ENCODE results near the gene NINJ2.
A peak's percentile ranks its signal among the peaks of the same experiment; 100 is the strongest.

NINJ2 gene

GRCh38 chr12:550473-551260, 112.6 kb downstream of the NINJ2 start:
- H3K79me2 ChIP-seq: no peaks in the 10 kb centered on the region
- no peak overlapping the region for H2AFZ ChIP-seq
- H3K27me3 ChIP-seq (ENCODE audit: control insufficient read depth, insufficient read depth, low read length): no peaks in the 10 kb centered on the region
- H3K27ac ChIP-seq: no peak overlapping the region
- no peak overlapping the region for H3K9ac ChIP-seq
- no peaks in the 10 kb centered on the region for H3K36me3 ChIP-seq (ENCODE audit: control insufficient read depth, insufficient read depth, low read length)
- no peak overlapping the region for H3K4me2 ChIP-seq (ENCODE audit: low read length)
- TF ChIP-seq, protein P1, sequence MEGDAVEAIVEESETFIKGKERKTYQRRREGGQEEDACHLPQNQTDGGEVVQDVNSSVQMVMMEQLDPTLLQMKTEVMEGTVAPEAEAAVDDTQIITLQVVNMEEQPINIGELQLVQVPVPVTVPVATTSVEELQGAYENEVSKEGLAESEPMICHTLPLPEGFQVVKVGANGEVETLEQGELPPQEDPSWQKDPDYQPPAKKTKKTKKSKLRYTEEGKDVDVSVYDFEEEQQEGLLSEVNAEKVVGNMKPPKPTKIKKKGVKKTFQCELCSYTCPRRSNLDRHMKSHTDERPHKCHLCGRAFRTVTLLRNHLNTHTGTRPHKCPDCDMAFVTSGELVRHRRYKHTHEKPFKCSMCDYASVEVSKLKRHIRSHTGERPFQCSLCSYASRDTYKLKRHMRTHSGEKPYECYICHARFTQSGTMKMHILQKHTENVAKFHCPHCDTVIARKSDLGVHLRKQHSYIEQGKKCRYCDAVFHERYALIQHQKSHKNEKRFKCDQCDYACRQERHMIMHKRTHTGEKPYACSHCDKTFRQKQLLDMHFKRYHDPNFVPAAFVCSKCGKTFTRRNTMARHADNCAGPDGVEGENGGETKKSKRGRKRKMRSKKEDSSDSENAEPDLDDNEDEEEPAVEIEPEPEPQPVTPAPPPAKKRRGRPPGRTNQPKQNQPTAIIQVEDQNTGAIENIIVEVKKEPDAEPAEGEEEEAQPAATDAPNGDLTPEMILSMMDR (IDR thresholded peaks at IDR 0.05): no peak
- no peaks in the 10 kb centered on the region for H3K4me1 ChIP-seq
- H3K9me3 ChIP-seq (ENCODE audit: control insufficient read depth, low read length): no peaks in the 10 kb centered on the region
- no peak overlapping the region for H3K4me3 ChIP-seq (ENCODE audit: low read depth, low read length)

DNA sequence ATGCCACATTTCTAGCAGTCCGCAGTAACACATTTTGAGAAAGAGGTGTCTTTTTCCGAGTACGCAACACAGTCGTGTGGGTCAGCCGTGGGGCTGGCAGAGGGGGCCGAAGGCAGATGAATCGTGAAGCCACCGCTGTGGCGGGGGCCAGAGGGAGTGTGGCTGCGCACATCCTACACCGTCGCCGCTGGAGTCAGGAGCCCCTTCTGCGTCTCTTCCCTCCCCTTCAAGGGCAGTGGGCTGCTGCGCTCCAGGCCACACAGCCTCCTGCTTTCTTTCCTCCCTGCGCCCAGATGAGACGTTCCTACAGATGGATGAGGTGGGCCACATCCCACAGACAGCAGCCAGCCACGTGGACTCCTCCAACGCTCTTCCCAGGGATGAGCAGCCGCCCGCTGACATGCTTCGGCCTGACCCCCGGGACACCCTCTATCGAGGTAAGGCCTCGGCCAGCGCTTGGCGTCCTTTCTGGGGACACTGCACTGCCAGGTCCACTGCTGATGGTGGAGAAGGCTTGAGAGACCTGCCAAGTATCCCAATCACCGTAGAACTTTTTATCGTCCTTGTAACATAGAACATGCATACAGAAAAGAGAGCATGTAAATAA, 113.7 kb downstream of the NINJ2 start:
- Histone ChIP-seq H3K27me3 (ENCODE audit: control insufficient read depth, insufficient read depth, low read length) (no peaks in the 10 kb centered on the region), H3K4me2 (ENCODE audit: low read length) (no peak overlapping the region), H3K4me3 (ENCODE audit: low read depth, low read length) (no peak overlapping the region), H3K27ac (no peak overlapping the region), H3K9ac (no peak overlapping the region), H2AFZ (no peak overlapping the region), H3K9me3 (ENCODE audit: control insufficient read depth, low read length) (no peaks in the 10 kb centered on the region), H3K36me3 (ENCODE audit: control insufficient read depth, insufficient read depth, low read length) (no peaks in the 10 kb centered on the region), H3K79me2 (no peaks in the 10 kb centered on the region), H3K4me1 (no peaks in the 10 kb centered on the region)
- TF ChIP-seq, protein P1 (IDR thresholded peaks at IDR 0.05): no peak

DNA sequence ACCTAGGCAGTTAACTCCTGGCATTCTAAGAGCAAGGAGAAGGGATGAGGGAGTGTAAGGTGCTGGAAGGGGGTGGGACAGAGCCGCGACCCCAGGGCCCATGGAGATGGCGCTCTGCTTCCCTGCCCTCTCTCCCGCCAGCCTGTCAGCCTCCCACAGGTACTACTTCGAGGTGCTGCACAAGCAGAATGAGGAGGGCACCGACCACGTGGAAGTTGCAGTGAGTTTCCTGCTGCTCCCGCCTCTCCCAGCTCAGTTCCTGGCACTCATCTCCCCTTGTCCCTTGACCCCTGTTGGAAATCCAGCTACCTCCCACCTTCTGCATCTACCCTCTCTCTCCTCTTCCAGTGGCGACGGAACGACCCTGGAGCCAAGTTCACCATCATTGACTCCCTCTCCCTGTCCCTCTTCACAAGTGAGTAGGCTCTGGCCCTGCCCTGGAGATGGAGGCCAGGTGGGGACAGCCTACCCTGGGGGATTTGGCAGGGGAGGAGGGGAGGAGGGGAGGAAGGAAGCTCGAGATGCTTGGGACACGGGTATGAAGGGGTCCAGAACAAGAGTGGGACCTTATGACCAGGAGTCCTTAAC, 115.3 kb downstream of the NINJ2 start:
- Histone ChIP-seq H2AFZ (no peak overlapping the region), H3K27me3 (ENCODE audit: control insufficient read depth, insufficient read depth, low read length) (no peaks in the 10 kb centered on the region), H3K4me2 (ENCODE audit: low read length) (no peak overlapping the region), H3K36me3 (ENCODE audit: control insufficient read depth, insufficient read depth, low read length) (no peaks in the 10 kb centered on the region), H3K9ac (no peak overlapping the region), H3K4me1 (no peaks in the 10 kb centered on the region), H3K27ac (no peak overlapping the region), H3K9me3 (ENCODE audit: control insufficient read depth, low read length) (no peaks in the 10 kb centered on the region), H3K79me2 (no peaks in the 10 kb centered on the region), H3K4me3 (ENCODE audit: low read depth, low read length) (no peak overlapping the region)
- TF ChIP-seq, protein P1 (IDR thresholded peaks at IDR 0.05): no peak

- no peak overlapping the region for H3K9ac ChIP-seq
Observed at GRCh38 chr12:546920-547845, 116.1 kb downstream of the NINJ2 start.

More at GRCh38 chr12:546920-547845, 116.1 kb downstream of the NINJ2 start:
- Histone ChIP-seq H3K9me3 (ENCODE audit: control insufficient read depth, low read length) (no peaks in the 10 kb centered on the region), H3K27ac (no peak overlapping the region), H3K4me2 (ENCODE audit: low read length) (no peak overlapping the region), H3K4me3 (ENCODE audit: low read depth, low read length) (no peak overlapping the region), H3K4me1 (peaks cover under 1% of the 10 kb centered on the region), H3K27me3 (ENCODE audit: control insufficient read depth, insufficient read depth, low read length) (no peaks in the 10 kb centered on the region), H3K79me2 (no peaks in the 10 kb centered on the region), H2AFZ (peak overlapping the region; percentile 46), H3K36me3 (ENCODE audit: control insufficient read depth, insufficient read depth, low read length) (no peaks in the 10 kb centered on the region)
- TF ChIP-seq, protein P1 (IDR thresholded peaks at IDR 0.05): peak; percentile 99
